HepG2 (cell line): Measurements from ENCODE around the gene APBB2. TPM values are rescaled to one million over a fixed set of nuclear protein-coding genes. Genes with fewer than 3 reads are reported as not detected.
A peak's percentile ranks its signal among the peaks of the same experiment; 100 is the strongest.

Experiments used
- CEBPG ChIP-seq: IDR thresholded peaks from 2 replicates; pipeline ENCODE4 v1.6.1; 2016
- ERF ChIP-seq: IDR thresholded peaks from 2 replicates; pipeline ENCODE4 v1.6.1; 2018; ENCODE audit warnings: missing biosample characterization, missing genetic modification reagents
- FLYWCH1 ChIP-seq: sonication (generic); formaldehyde crosslinking; IDR thresholded peaks from 2 replicates; pipeline ENCODE4 v1.8.1; 2023; ENCODE audit warnings: mild to moderate bottlenecking, missing genetic modification reagents
- KDM1A ChIP-seq: IDR thresholded peaks from 2 replicates; pipeline ENCODE4 v1.6.1; 2016; ENCODE audit warnings: missing compliant biosample characterization
- KIAA2018 ChIP-seq: sonication (generic); formaldehyde crosslinking; IDR thresholded peaks from 2 replicates; pipeline ENCODE4 v1.5.0; 2020; ENCODE audit warnings: mild to moderate bottlenecking, missing genetic modification reagents, borderline replicate concordance
- MLX ChIP-seq: IDR thresholded peaks from 2 replicates; pipeline ENCODE4 v1.6.1; 2016
- MXD1 ChIP-seq: sonication (generic); formaldehyde crosslinking; IDR thresholded peaks from 2 replicates; pipeline ENCODE4 v1.4.0; 2020; ENCODE audit warnings: mild to moderate bottlenecking, missing genetic modification reagents
- RBM39 ChIP-seq: fragments of 200-400 bp; formaldehyde crosslinking; IDR thresholded peaks from one replicate; pipeline ENCODE4 v1.6.1; 2018; ENCODE audit warnings: antibody characterized with exemption, mild to moderate bottlenecking, low read depth, low read length; ENCODE audit not compliant: poor library complexity, severe bottlenecking
- REPIN1 ChIP-seq: sonication (generic); formaldehyde crosslinking; IDR thresholded peaks from 2 replicates; pipeline ENCODE4 v1.8.0; 2022; ENCODE audit warnings: missing genetic modification reagents, low read depth, mild to moderate bottlenecking, borderline replicate concordance
- REXO4 ChIP-seq: sonication (generic); formaldehyde crosslinking; IDR thresholded peaks from 2 replicates; pipeline ENCODE4 v1.8.0; 2022; ENCODE audit warnings: missing genetic modification reagents, mild to moderate bottlenecking, borderline replicate concordance
- SAP130 ChIP-seq: IDR thresholded peaks from 2 replicates; pipeline ENCODE4 v1.6.1; 2016; ENCODE audit warnings: low read depth
- SIN3A ChIP-seq: IDR thresholded peaks from 2 replicates; pipeline ENCODE4 v1.6.1; 2011; ENCODE audit warnings: low read depth, mild to moderate bottlenecking, control low read depth, low read length, borderline replicate concordance
- SOX6 ChIP-seq, 2 experiments: fragments of 450-650 bp in 1 of 2; sonication (generic) in 1 of 2; formaldehyde crosslinking in 1 of 2; IDR thresholded peaks; 2 replicates each; pipeline versions ENCODE4 v1.4.0 to v1.6.1; 2017 to 2020; ENCODE audit warnings: antibody characterized with exemption in 1 of 2, mild to moderate bottlenecking in 1 of 2, missing genetic modification reagents in 1 of 2
- SRSF4 ChIP-seq: fragments of 200-400 bp; formaldehyde crosslinking; IDR thresholded peaks from one replicate; pipeline ENCODE4 v1.6.1; 2018; ENCODE audit warnings: mild to moderate bottlenecking, low read depth, low read length, moderate library complexity; ENCODE audit not compliant: poor library complexity, severe bottlenecking
- TOE1 ChIP-seq: sonication (generic); formaldehyde crosslinking; IDR thresholded peaks from 2 replicates; pipeline ENCODE4 v1.4.0; 2020; ENCODE audit warnings: mild to moderate bottlenecking, missing genetic modification reagents
- ZNF280B ChIP-seq: sonication (generic); formaldehyde crosslinking; IDR thresholded peaks from 2 replicates; pipeline ENCODE4 v1.5.0; 2020; ENCODE audit warnings: missing genetic modification reagents, mild to moderate bottlenecking, borderline replicate concordance
- ZNF557 ChIP-seq: sonication (generic); formaldehyde crosslinking; IDR thresholded peaks from 2 replicates; pipeline ENCODE4 v1.4.0; 2020; ENCODE audit warnings: missing genetic modification reagents
- ZNF615 ChIP-seq: sonication (generic); formaldehyde crosslinking; IDR thresholded peaks from 2 replicates; pipeline ENCODE4 v1.5.0; 2020; ENCODE audit warnings: mild to moderate bottlenecking, missing genetic modification reagents, borderline replicate concordance
- ZNF776 ChIP-seq: sonication (generic); formaldehyde crosslinking; IDR thresholded peaks from 2 replicates; pipeline ENCODE4 v1.4.0; 2020; ENCODE audit warnings: mild to moderate bottlenecking, missing genetic modification reagents
- polyA plus RNA-seq, 8 experiments: library from polyadenylated mRNA; depleted of rRNA in 3 of 8; stranded (reverse) in 7 of 8; unstranded in 1 of 8; fragments of >200 nt; fragmentation: Illumina TruSeq in 4 of 8; extraction: Trizol in 4 of 8; gene quantifications; 2 replicates each; pipeline versions ENCODE4 v1.2.1 to v1.2.3, GENCODE V29; 2011 to 2016; ENCODE audit warnings: low read depth in 4 of 8, missing spikeins in 1 of 8, mixed read lengths in 1 of 8; ENCODE audit not compliant: insufficient read depth in 1 of 8
- total RNA-seq, 5 experiments: library from RNA; depleted of rRNA; stranded (reverse); fragments of >200 nt; fragmentation: Illumina TruSeq; extraction: Trizol; gene quantifications; 2 replicates each; pipeline ENCODE4 v1.2.3, GENCODE V29; 2016; ENCODE audit warnings: low read depth in 1 of 5

Gene APBB2
- total and polyA plus RNA-seq, 2 of the 13 experiments (the other 11 are each of a cell fraction or from before 2014, with no cell fraction given), result 11.7 to 17.0 TPM

GRCh38 chr4:41132055-41132683 lies 82.2 kb downstream of the APBB2 start (continued):
- TF ChIP-seq KIAA2018 (CRISPR knock-in tag), result no peak
- TF ChIP-seq SRSF4, result no peak
- TF ChIP-seq KDM1A (CRISPR knock-in tag), result no peak
- TF ChIP-seq ZNF557 (CRISPR knock-in tag), result no peak
- TF ChIP-seq ZNF615 (CRISPR knock-in tag), result no peak
- no peak for TF ChIP-seq TOE1 (CRISPR knock-in tag)
- TF ChIP-seq SAP130 (CRISPR knock-in tag), result peak; percentile 64
- TF ChIP-seq RBM39, result no peak
- no peak for TF ChIP-seq MXD1 (CRISPR knock-in tag)
- TF ChIP-seq REXO4, result no peak
- TF ChIP-seq SIN3A, result no peak
- TF ChIP-seq REPIN1, result no peak
- TF ChIP-seq ERF (CRISPR knock-in tag), result peak; percentile 80
- TF ChIP-seq FLYWCH1 (CRISPR knock-in tag), result no peak
- TF ChIP-seq MLX, result peak; percentile 58; the same call in 1 of the 2 replicates
- TF ChIP-seq CEBPG (CRISPR knock-in tag), result peak; percentile 58
- no peak for TF ChIP-seq ZNF280B (CRISPR knock-in tag)
- no peak for TF ChIP-seq SOX6 (IDR thresholded peaks at IDR 0.05)
- peak; percentile 93 for TF ChIP-seq SOX6 (CRISPR knock-in tag; IDR thresholded peaks at IDR 0.05)
- TF ChIP-seq ZNF776 (CRISPR knock-in tag), result no peak
